Inflammatory macrophage treated with lipopolysaccharide for 1 hour (primary cell): ENCODE results near the gene ATG2A.
"Not testable (repeated sequence)": the region's sequence is repeated elsewhere in the genome, so short reads cannot be mapped to it uniquely, and the experiment has no call there.

Source experiments
- DNase-seq, 2 donors: peaks; one replicate each; pipeline ENCODE4 v3.0.0-alpha.2; 2020 to 2022

Gene ATG2A

DNA sequence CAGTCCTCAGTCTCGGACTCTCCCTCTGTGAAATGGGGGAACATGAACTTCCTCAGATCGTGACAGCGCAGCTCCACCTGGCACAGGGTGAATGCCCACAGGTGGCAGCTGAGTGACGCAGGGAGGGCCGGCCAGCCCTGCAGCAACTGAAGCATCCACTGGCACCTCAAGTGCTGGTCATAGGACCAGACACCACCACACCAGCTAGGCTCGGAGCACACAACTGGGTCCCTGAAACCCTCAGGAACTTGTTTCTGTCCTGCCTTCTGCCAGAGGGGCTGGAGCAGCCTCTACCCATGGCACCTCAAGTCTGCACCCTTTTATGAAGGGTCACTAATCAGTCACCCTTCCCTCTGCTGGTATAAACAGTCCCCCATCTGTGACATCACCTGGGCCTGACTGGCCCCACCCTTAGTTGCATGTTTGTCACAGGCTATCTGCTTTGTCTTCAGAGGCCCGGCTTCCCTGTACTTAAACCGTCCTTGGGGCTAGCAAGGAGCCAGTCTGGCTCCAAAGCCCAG, 65.1 kb downstream of the ATG2A start:
- no peak for DNase-seq

DNA sequence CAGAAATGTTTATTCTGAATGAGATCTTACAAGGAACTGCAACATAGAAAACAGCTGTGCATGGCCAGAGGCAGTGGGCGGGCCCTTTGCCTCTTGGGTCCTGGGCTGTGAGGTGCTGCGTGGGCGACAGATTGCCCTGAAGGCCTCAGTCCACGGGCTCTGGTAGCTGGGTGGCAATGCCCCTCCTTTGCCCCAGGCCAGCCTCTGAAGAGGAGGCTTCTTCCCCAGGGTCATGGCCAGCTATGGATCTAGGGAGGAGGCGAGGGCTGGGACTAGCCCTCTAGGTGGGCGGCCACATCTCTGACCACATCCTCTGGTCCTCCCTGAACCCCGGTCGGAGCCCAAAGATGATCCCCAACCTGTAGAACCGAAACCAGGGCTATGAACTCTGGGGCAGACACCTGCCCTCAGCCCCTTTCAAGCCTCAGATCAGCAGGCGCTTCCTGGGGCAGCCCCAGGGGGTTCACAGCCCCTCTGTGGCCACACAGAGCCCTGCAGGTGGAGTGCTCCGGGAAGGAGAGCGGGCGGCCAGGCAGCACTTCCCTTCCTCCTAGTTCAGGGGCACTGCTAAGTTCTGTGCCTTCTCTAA, 65.9 kb downstream of the ATG2A start:
- peak; percentile 51 to 73 for DNase-seq

DNA sequence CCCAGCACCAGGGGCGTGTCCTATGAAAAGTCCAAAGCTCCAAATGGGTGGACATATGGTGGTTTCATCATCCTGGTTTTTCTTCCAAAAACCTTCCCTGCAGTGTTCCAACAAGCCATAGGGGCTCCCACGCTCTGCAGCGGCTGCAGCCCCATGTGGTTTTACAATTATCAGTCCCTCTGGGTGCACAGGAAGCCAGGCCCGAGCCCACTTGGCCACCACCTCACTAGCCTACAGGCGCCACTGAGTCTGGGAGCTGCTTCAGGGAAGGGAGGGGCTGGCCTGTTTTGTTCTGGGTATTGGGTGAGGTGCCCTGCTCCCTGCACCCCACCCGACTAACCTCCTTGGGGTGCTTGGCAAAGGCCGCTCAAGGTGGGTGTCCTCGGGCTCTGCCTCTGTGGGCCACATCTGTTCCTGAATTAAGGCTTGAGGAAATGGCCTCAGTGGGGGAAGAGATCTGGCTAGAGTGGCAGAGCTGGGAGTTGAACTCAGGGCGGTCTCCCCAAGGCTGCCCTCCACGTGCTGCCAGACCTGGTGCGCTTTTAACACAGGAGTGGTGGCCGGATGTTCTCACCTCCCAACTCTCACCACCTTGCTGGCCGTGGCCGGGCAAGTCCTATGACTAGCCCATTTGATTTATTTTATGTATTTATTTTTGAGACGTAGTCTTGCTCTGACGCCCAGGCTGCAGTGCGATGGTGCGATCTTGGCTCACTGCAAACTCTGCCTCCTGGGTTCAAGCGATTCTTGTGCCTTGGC, 67.2 kb downstream of the ATG2A start:
- DNase-seq: peak; percentile 44 to 57

DNA sequence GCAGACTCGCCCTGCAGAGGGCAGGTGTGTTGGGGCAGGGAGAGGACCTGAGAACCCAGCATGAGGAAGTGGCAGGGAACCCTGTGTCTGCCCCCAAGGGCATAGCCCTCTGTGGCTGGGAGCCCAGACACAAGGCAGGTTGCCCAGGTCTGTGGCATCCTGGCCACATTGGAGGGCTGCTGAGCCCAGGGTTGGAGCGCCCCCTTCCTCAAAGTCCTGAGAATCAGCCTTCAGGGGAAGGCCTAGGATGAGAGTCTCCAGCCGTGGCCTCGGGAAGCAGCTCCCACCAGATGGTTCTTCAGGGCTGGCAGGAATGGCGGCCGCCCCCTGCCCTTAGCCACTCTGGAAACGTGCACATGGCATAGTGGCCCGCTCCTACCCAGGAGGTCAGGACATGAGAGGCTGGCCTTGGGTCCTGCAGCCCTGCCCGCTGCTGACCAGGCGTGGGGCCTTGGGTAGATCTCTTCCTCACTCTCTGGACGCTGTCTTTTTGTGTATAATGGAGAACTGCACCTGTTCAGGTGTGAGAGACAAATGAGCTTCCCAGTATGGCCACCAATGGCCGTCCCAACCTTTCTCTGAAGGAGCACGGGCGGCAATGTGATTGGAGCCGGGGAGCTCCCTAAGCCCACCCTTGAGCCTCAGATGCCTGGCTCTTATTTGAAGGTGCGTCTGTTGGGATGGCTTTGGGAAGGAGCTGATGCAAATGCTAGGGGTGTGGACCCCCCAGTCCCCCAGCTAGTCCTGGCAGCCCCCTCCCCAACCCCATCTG, 68.0 kb downstream of the ATG2A start:
- DNase-seq: no peak

DNA sequence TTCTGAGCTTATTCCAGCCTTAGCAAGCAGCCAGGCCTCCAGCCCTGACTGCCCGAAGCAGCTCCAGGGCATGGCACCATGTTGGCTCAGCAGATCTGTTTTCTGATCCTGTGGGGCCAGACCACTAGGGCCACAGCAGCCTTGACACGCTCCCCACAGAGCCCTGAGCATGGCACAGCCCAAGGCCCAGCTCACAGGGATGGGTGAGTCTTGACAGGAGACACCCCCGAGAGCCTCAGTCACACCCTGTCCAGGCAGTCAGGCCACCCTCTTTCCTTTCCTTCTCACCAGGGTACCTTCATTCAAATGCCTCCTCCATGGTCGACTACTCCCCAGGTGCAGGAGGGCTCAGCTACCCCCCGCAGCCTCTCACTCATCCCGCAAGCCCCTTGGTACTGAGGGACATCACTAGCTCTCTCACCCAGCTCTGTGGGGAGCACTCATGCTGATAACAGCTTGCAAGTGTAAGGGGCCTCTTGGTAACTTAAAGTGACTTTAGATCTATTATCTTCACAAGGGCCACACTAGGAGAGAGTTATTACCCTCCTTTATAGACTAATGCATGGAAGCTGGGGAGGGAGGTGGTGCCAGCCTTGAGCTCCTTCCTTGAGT, 68.7 kb downstream of the ATG2A start:
- DNase-seq: peak in 1 of 2 donors; percentile 22

DNA sequence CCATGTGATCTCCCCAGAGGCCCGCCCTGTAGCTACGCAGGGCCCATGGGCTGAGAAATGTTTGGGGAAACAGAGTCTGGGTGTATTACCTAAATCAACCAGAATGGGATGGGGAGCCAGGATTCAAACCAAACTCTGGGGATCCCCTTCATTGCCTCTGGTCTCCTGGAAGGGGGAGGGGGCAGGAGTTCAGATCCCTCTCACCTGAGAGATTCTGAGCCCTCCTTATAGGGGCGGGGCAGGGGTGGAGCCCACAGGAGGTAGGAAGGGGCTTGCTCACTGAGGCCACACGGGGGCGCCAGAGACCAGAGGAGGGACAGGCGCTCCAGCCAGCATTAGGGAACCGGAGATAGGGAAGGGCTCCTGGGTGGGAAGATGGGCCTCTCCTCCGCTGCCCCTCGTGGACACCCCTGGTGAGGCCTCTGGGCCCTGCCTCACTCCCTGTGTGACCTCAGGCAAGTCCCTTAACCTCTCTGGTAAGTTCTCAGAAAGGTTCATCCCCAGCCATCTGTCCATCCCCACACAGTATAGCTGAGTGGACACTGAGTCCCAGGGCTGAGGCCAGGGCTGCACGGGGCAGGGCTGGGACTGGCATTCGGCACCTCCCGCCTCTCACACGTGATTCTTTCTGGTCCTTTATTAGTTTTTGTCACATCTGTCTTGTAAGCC, 69.9 kb downstream of the ATG2A start:
- DNase-seq: peak; percentile 88 to 98

DNA sequence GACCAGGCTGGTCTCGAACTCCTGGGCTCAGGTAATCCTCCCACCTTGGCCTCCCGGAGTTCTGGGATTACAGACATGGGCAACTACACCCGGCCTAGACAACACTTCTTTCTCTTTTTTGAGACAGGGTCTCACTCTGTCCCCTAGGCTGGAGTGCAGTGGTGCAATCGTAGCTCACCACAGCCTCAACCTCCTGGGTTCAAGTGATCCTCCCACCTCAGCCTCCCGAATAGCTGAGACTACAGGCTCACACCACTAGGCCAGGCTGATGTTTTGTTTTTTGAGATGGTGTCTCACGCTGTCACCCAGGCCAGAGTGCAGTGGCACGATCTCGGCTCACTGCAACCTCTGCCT, 71.3 kb downstream of the ATG2A start:
- not testable (repeated sequence) for DNase-seq

DNA sequence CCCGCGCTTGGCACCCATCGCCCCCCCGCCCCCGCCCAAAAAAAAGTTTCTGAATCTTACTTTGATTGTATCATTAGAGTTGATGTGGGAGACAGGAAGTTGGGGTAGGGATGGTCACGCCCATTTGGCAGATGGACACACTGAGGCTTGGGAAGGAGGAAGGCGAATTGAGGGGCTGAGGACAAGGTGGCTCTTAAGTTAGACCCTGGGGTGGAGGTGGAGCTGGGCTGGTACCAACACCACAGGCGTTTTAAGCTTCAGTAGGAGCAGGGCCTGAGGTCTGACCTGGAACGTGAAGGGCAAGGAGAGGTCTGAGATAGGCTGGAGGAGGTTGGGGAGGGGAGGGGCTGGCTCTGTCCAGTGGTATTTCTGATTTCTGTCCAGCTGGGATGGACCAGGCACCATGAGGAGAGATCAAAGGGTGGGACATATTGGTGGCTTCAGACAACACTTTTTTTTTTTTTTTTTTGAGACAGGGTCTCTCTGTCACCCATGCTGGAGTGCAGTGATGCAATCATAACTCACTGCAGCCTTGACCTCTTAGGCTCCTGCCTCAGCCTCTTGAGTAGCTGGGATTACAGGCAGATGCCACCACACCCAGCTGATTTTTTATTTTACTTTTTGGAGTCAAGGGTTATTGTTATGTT, 71.8 kb downstream of the ATG2A start:
- DNase-seq: no peak
